ENCODE measurements around the gene NXPE1.

Gene NXPE1

DNA sequence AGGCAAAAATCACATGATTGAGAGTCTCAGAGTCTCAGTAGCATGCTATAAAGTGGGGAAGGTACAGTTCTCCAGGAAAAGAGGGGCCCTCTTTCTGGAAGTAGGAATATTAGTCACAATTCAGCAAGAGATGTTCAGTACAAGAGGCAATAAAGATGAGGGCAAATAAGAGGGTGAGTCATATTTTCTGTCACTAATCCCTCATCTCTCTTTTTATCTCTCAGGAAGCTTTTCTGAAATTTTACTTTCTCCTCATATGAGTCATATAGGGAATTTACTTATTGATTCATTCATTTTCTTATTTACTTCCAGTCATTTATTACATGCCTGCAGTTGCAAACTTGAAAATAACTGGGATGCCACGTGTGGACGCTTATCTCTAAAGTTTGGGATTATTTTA lies 3.4 kb upstream of the NXPE1 start:
- in situ Hi-C loops (cut with MboI; ENCODE audit: low sequenced_read_pairs): no loop called here

DNA sequence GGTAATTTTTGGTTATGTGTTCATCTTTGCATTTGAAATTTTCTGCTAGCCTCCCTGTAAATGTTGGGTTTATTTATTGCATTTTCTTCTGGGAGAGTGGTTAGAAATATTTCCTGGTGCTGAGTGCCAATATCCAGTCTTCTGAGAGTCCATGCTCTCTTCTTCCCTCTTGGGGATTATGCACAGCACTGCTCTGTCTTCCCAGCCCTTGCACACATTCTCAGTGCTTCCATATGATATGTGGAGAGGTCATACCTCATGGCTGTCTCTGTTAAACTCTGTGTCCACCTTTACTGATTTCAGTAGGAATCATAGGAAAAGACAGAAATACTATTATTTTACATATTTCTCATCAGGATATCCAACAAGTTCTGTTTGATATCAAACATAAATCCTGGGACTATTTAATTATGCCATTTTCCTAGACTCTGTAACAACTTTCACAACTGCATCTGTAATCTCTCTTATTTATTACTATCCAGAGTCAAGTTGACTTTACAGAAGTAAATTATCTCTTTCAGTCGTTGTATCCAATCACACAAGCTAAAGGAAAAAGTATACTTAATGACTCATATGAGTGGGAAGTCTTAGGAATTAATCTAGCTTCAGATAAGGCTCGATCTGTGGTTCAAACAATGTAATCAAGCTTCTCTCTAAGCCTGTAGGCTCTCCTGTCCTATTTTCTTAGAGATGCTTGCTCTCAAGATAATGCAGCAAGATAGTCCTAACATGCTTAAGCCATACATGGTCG lies 2.7 kb upstream of the NXPE1 start:
- in situ Hi-C loops (cut with MboI; ENCODE audit: low sequenced_read_pairs): no loop called here

DNA sequence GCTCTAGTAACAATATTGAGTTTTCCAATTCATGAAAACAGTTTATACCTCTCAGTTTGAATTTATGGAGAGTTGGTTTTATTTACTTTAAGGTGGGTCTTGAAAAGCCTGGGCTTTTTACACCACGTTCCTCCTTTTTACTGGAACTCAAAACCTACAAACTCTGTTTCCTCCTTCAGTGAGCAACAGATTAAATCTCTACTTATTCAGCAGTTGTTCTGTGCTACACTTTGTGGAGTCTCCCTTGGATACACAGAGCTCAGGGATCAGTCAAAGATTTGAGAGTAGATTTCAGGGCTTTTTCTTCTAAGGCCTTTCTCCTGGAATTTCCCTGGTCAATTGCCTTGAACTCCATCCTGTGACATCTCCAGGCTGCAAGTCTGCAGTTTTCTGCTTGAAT lies 3.5 kb downstream of the NXPE1 start:
- in situ Hi-C loops (cut with MboI; ENCODE audit: low sequenced_read_pairs): no loop called here

DNA sequence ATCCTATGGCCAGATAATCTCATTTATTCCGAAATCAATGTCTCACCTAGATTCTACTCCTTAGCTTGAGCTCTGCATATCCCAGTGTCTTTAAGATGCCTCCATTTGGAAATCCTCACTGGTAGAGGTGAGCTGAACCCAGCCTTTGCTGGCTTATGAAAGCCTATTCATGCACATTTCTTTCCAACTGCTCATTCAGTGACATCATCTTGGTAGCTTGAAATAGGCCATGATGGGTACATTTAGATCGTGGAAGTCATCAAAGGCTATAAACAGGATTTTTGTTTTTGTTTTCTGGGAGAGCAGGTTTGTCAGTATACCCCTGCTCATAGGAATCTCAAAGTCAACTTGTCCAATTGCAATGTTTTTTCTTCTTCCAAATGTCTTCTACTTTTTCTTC lies 6.0 kb downstream of the NXPE1 start:
- in situ Hi-C loops (cut with MboI; ENCODE audit: low sequenced_read_pairs): no loop called here

DNA sequence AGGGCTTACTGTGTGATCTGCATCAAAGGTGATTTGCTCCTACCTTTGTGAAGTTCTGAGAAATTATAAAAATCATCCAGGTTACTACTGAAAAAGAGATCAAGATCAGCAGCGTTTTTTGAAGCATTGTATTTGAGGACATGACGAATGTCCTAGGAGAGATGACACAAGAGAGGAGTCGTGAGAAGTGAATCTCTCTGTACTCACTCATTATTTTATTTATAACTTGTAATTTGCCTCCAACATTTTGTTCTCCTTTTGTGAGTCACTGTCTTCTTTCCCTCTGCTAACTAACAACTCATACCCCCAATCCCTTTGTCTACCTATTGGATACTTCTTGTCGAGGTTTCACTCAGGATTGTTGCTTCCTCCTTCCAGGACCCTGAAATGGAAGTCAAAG lies 8.6 kb downstream of the NXPE1 start:
- in situ Hi-C loops (cut with MboI; ENCODE audit: low sequenced_read_pairs): no loop called here

DNA sequence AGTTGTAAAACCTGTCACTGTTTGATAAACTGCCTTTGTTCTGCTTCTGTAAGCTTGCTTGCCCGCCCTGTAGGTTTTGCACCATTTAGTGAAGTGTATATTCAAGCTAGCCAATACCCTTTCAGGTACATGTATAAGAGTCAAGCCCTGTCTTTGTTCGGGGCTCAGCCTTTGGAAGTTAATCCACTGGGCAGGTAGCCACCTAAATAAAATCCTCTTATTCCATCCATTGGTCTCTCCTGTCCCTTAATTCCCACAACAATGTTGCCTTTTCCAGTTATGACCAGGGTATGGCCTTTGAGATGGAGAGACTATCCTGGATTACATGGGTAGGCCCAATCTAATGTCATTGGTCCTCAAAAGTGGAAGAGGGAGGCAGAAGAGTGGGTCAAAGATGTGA lies 34.0 kb downstream of the NXPE1 start:
- in situ Hi-C loops (cut with MboI; ENCODE audit: low sequenced_read_pairs): no loop called here

DNA sequence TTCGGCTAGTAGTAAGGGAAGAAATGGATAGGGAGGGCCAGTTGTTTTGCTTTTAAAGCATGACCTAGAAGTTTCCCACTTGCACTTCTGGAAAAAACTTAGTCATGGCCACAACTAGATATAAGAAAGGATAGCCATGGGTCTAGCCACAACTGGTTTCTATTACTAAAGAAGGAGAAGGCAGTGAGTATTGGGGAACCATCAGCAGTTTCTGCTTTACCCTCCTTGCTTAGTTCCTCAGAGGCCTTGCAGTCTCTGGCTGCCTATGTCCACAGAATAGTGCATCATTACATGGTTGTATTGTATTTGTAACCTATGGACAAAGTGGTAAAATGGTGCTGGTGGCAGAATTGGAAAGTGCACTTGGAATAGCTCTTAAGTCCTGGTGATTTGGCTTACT lies 35.6 kb downstream of the NXPE1 start:
- in situ Hi-C loops (cut with MboI; ENCODE audit: low sequenced_read_pairs): no loop called here

DNA sequence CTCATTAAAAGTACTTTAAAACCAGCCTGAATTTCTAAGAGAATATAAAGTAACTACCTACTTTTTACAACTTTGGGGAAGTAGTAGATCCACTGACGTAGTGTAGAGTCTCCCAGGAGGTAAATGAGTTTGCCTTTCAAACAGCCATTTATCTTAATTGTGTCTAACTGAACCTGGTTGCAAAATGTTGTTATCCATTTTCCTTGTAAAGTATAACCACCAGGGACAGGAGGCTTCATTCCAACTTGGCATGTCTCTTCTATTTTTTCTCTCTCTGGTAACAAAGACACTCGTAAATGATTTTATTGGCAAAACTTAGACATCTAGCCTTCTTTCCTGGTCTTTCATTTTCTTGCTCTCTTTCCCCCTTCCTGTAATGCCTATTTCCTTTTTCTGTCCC lies 36.9 kb downstream of the NXPE1 start:
- in situ Hi-C loops (cut with MboI; ENCODE audit: low sequenced_read_pairs): no loop called here

DNA sequence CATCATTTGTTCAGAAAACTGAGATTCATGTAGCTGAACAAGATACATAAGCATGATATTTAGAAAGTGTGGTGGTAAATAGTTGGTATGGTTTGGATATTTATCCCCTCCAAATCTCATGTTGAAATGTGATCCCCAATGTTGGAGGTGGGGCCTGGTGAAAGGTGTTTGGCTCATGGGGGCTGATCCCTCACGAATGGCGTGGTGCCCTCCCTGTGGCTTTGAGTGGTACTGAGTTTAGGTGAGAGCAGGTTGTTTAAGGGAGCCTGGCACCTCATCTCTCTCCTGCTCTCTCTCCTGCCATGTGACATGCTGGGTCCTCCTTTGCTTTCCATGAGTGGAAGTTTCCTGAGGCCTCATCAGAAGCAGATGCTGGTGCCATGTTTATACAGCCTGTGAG lies 48.1 kb downstream of the NXPE1 start:
- in situ Hi-C loops (cut with MboI; ENCODE audit: low sequenced_read_pairs): no loop called here

DNA sequence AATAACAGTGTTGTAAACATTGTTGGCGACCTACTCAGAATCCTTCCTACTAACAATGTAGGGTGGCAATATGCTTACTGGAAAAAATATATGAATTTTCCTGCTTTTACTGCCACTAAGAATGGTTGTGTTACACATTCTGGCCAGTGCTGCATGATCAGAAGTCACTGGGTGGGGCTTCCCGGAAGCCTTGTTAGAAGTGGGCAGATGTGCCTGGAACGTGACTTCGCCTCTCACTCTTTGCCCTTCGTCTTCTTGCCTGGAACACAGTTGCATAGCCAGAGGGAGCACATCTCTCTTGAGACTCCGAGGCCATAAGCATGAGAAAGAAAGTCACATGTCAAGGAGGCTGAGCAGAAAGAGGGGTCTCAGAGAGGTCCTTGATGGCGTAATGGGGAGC lies 48.6 kb downstream of the NXPE1 start:
- in situ Hi-C loops (cut with MboI; ENCODE audit: low sequenced_read_pairs): no loop called here

DNA sequence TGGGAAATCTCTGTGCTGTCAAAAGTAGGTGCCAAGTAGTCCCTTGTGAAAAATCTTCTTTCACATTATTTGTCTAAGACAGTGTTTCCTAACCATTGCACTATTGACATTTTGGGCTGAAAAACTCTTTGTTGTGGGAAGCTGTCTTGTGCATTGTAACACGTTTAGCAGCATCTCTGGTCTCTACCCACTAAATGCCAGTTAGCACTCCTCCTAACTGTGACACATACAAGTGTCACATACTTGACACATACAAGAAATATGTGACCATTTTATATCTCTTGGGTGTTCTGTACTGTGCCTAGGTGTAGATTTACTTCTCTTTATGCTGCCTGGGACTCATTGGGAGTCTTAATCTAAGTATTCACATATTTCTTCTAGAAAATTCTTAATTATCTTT lies 57.8 kb downstream of the NXPE1 start:
- in situ Hi-C loops (cut with MboI; ENCODE audit: low sequenced_read_pairs): no loop called here

DNA sequence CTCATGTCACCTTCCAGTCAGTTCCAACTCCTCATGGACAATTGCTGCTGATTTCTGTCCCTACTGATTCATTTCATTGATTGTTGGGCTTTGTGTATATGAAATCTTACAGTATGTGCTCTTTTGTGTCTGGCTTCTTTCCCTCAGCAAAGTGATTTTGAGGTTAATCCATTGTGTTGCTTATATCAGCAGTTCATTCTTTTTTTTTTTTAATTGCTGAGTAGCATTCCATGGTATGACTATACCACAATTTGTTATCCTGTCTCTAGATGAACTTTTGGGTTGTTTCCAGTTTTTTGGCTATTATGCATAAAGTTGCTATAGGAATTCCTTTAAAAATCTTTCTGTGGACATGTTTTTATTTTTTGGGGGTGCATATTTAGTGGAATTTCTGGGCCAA lies 59.9 kb downstream of the NXPE1 start:
- in situ Hi-C loops (cut with MboI; ENCODE audit: low sequenced_read_pairs): no loop called here

DNA sequence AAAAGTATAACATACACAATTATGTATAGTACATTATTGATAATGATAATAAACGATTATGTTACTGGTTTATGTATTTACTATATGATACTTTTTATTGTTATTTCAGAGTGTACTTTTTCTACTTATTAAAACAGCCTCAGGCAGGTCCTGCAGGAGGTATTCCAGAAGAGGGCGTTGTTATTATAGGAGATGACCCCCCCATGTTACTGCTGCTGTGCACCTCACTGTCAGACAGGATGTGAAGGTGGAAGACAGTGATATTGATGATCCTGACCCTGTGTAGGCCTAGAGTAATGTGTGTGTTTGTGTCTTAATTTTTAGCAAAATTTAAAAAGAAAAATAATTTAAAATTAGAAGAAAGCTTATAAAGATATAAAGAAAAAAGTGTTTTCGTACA lies 62.8 kb downstream of the NXPE1 start:
- in situ Hi-C loops (cut with MboI; ENCODE audit: low sequenced_read_pairs): no loop called here

DNA sequence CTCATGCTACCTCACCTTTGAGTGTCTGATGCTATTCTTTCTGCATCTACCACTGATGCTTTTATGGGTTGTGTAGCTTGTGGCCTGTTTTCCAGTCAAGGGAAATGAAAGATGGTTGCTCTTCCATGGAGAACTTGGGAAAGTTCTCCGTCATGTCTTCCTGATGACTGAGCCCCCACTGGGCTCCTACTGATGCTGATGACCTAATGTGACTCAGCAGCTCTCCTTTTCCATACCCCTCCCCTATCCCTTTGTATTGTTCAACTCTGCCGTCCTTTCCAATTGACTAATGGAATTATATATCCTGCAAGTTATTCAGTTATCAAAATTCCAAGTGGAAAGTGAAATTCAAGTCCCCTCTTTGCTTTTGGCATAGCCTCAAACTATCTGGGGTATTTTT lies 75.8 kb downstream of the NXPE1 start:
- in situ Hi-C loops (cut with MboI; ENCODE audit: low sequenced_read_pairs): no loop called here

DNA sequence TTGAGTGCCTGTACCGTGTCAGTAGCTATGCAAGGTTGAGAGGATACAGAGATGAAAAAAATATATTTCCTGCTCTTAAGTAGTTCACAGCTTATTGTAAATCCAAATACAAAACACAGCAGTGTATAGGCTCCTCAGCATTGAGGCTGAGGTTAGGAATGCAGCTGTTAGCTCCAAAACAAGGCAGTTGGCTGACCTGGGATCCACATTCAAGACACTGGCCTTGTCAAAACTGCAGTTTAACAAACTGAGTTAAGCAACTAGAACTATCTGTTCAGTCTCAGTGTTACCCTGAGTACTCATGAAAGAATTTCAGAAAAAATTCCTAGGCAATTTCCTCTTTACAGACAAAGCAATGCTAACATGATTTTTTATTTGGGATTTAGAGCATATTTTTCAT lies 77.6 kb downstream of the NXPE1 start:
- in situ Hi-C loops (cut with MboI; ENCODE audit: low sequenced_read_pairs): no loop called here

DNA sequence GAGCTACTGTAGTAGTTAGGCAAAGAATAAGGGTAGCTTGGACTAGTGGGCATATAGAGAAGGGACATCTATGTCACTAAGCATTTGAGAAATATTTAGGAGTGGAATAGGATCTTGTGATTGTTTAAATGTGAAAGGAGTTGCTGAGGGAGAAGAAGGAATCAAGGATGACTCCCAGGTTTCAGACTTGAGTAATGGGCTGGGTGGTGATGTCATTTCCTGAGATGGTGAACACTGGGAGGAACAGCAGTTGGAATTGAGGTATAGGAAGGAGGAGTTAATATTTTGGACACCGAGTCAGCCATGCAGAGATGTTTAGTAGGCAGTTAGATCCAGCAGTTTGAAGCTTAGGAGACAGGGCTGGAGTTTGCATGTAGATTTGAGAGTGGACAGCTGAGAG lies 80.3 kb downstream of the NXPE1 start:
- in situ Hi-C loops (cut with MboI; ENCODE audit: low sequenced_read_pairs): no loop called here

DNA sequence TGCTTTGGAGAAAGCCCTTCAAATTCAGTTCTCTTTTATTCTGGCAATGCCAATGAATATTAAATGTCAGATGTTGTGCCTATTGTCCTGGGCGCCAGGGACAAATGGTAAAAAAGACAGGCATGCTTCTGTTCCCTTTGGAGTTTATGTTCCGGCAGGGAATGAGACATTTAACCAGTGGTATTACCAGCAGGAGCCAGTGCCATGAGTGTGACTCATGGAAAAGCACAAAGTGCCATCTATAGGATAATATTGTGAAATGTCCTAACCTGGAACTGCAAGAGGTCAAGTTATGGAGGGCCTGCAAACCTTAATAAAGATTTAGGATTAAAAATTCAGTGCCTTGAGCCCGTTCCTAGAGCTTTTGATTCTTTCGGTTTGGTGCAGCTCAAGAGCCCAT lies 80.9 kb downstream of the NXPE1 start:
- in situ Hi-C loops (cut with MboI; ENCODE audit: low sequenced_read_pairs): no loop called here

DNA sequence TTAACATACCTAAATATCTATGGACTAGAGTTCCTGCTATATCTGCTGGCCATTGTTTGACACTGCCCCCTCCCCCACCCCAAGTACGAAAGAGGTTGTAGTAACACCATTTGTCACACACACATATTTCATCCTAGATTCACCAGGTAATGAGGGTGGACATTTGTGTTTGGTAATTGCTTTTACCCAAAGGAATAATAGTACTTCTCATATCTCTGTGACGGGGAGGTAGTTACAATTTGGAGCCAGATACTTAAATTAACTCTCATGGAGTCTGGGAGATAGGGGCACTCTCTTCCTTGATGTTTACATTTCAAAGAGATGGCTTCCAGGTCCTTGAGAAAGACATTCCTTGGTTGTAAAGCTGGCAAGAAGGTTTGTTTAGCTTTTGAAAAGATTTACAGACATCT lies 81.7 kb downstream of the NXPE1 start:
- in situ Hi-C loops (cut with MboI; ENCODE audit: low sequenced_read_pairs): no loop called here

DNA sequence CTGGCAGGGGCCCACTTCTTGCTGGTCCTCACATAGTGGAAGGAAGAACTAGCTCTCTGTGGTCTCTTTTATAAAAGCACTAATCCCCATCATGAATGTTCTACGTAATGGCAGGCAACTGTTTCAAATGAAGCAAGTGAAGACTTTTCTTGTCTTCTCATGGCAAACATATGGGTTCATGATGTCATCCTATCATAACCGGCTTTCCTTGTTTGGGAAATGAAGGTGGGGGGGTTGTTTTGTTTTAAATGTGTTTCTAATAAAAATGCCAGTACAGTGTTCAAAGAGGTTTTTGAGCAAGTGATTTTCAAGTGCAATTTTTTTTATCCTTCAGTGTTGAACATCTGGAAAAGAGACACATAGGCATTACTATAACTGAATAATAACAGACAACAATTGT lies 87.0 kb downstream of the NXPE1 start:
- in situ Hi-C loops (cut with MboI; ENCODE audit: low sequenced_read_pairs): no loop called here
